ENCODE measurements around the gene TSPAN11. TPM values are rescaled to one million over a fixed set of nuclear protein-coding genes. Genes with fewer than 3 reads are reported as not detected.

TSPAN11 gene
- total RNA-seq, 2 experiments from 2014 or later: not detected

GRCh38 chr12:30975581-30975980 is 49.0 kb downstream of the TSPAN11 start:
- ChIA-PET CTCF (interaction anchor here (0.5 kb wide), 1 partner anchor 116 kb away, joined by 3 read pairs; no protein-coding TSS in a partner anchor), POLR2A (no interaction called here)

GRCh38 chr12:30976206-30976605 is 49.7 kb downstream of the TSPAN11 start:
- ChIA-PET CTCF (interaction anchor here (0.5 kb wide), 1 partner anchor 117 kb away, joined by 3 read pairs; no protein-coding TSS in a partner anchor), POLR2A (no interaction called here)

GRCh38 chr12:30977124-30977523 is 50.6 kb downstream of the TSPAN11 start:
- CTCF ChIA-PET: no interaction called here
- POLR2A ChIA-PET: no interaction called here

- ChIA-PET POLR2A (no interaction called here), CTCF (no interaction called here)
Measured at GRCh38 chr12:30977537-30978349, 51.2 kb downstream of the TSPAN11 start.

GRCh38 chr12:30978639-30979038 is 52.1 kb downstream of the TSPAN11 start:
- ChIA-PET CTCF (no interaction called here), POLR2A (no interaction called here)

GRCh38 chr12:30979371-30980259 is 53.1 kb downstream of the TSPAN11 start:
- ChIA-PET POLR2A (no interaction called here), CTCF (interaction anchor here (1.0 kb wide), 1 partner anchor 21 kb away, joined by 4 read pairs; no protein-coding TSS in a partner anchor)

GRCh38 chr12:30980955-30981662 is 54.6 kb downstream of the TSPAN11 start:
- ChIA-PET CTCF (no interaction called here), POLR2A (no interaction called here)

- CTCF ChIA-PET: no interaction called here
- POLR2A ChIA-PET: no interaction called here
Measured at GRCh38 chr12:30982413-30982812, 55.9 kb downstream of the TSPAN11 start.

- POLR2A ChIA-PET: no interaction called here
- CTCF ChIA-PET: interaction anchor here (0.6 to 1.7 kb wide), 5 partner anchors 103 to 286 kb away, joined by 3 to 5 read pairs (median 3); no protein-coding TSS in a partner anchor
Measured at GRCh38 chr12:30985814-30986452, 59.4 kb downstream of the TSPAN11 start.

- CTCF ChIA-PET: no interaction called here
- POLR2A ChIA-PET: no interaction called here
Measured at GRCh38 chr12:30988086-30988485, 61.5 kb downstream of the TSPAN11 start.

- POLR2A ChIA-PET: no interaction called here
Measured at GRCh38 chr12:30988646-30989286, 62.2 kb downstream of the TSPAN11 start.

GRCh38 chr12:30989754-30990153 is 63.2 kb downstream of the TSPAN11 start:
- POLR2A ChIA-PET: no interaction called here
- CTCF ChIA-PET: no interaction called here

More at GRCh38 chr12:30988646-30989286, 62.2 kb downstream of the TSPAN11 start:
- CTCF ChIA-PET: no interaction called here

- ChIA-PET CTCF (no interaction called here), POLR2A (no interaction called here)
Measured at GRCh38 chr12:30990316-30990715, 63.8 kb downstream of the TSPAN11 start.

GRCh38 chr12:30990776-30991175 is 64.2 kb downstream of the TSPAN11 start:
- ChIA-PET CTCF (no interaction called here), POLR2A (no interaction called here)

- ChIA-PET CTCF (no interaction called here), POLR2A (no interaction called here)
Measured at GRCh38 chr12:30991466-30991865, 64.9 kb downstream of the TSPAN11 start.

GRCh38 chr12:30992381-30992780 is 65.8 kb downstream of the TSPAN11 start:
- CTCF ChIA-PET: no interaction called here

GRCh38 chr12:30993766-30994165 is 67.2 kb downstream of the TSPAN11 start:
- POLR2A ChIA-PET: no interaction called here
- CTCF ChIA-PET: no interaction called here

More at GRCh38 chr12:30992381-30992780, 65.8 kb downstream of the TSPAN11 start:
- POLR2A ChIA-PET: no interaction called here

GRCh38 chr12:30994274-30994673 is 67.7 kb downstream of the TSPAN11 start:
- CTCF ChIA-PET: no interaction called here
- POLR2A ChIA-PET: no interaction called here

GRCh38 chr12:30996255-30996654 is 69.7 kb downstream of the TSPAN11 start:
- CTCF ChIA-PET: interaction anchor here (0.7 kb wide), 1 partner anchor 160 kb away, joined by 3 read pairs; no protein-coding TSS in a partner anchor
- POLR2A ChIA-PET: no interaction called here

All from activated CD8-positive, alpha-beta memory T cell treated with anti-CD3 and anti-CD28 coated beads for 36 hours (primary cell).